ACC112 (cell line): ENCODE measurements around the gene FRRS1.

Experiments
- H2AFZ ChIP-seq: fragments of 200-600 bp; sonication (generic); one replicate; pipeline ENCODE4 v1.6.0; 2017; ENCODE audit warnings: antibody characterized with exemption, low read length; ENCODE audit not compliant: unreplicated experiment
- H3K27ac ChIP-seq: fragments of 200-600 bp; sonication (generic); 2 replicates; pipeline ENCODE4 v1.5.1; 2014; ENCODE audit warnings: low read depth, mild to moderate bottlenecking, antibody characterized with exemption, low read length, moderate library complexity
- H3K27me3 ChIP-seq: fragments of 200-600 bp; sonication (generic); 2 replicates; pipeline ENCODE4 v1.6.1; 2014; ENCODE audit warnings: mild to moderate bottlenecking, antibody characterized with exemption, low read length, moderate library complexity, mixed read lengths; ENCODE audit not compliant: insufficient read depth
- H3K36me3 ChIP-seq: fragments of 200-600 bp; sonication (generic); 2 replicates; pipeline ENCODE4 v1.6.1; 2016; ENCODE audit warnings: mild to moderate bottlenecking, antibody characterized with exemption, low read length, moderate library complexity, mixed read lengths; ENCODE audit not compliant: insufficient read depth
- H3K4me1 ChIP-seq: fragments of 200-600 bp; sonication (generic); one replicate; pipeline ENCODE4 v1.6.1; 2016; ENCODE audit warnings: low read length, mixed read lengths; ENCODE audit not compliant: insufficient read depth, unreplicated experiment, control insufficient read depth
- H3K4me3 ChIP-seq: fragments of 200-600 bp; sonication (generic); 2 replicates; pipeline ENCODE4 v1.5.1; 2014; ENCODE audit warnings: mild to moderate bottlenecking, low read depth, low read length
- H3K79me2 ChIP-seq: fragments of 200-600 bp; sonication (generic); one replicate; pipeline ENCODE4 v1.6.0; 2016; ENCODE audit warnings: low read length; ENCODE audit not compliant: control insufficient read depth, unreplicated experiment, insufficient read depth

Gene FRRS1

DNA sequence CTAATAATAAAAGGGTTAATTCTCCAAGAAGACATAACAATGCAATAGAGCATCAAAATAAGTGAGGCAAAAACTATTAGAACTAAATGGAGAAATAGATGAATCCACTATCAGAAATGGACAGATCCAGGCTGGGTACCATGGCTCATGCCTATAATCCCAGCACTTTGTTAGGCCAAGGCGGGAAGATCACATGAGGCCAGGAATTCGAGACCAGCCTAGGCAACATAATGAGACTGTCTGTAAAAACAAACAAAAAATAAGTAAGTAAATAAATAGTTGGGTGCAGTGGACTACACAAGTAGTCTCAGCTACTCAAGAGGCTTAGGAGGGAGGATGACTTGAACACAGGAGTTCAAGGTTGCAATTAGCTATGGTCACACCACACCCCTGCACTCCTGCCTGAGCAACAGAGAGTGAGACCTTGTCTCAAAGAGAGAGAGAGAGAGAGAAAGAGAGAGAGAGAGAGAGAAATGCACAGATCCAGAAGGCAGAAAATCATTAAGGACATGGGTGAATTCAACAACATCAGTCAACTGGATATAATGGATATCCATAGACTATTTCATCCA is 12.3 kb downstream of the FRRS1 start:
- H3K79me2 ChIP-seq, result no peaks in the 10 kb centered on the region
- H3K27me3 ChIP-seq, result no peaks in the 10 kb centered on the region
- H3K4me3 ChIP-seq, result no peak overlapping the region
- no peak overlapping the region for H3K27ac ChIP-seq
- H3K36me3 ChIP-seq, result no peaks in the 10 kb centered on the region
- no peak overlapping the region for H2AFZ ChIP-seq
- H3K4me1 ChIP-seq, result peaks cover 38% of the 10 kb centered on the region

DNA sequence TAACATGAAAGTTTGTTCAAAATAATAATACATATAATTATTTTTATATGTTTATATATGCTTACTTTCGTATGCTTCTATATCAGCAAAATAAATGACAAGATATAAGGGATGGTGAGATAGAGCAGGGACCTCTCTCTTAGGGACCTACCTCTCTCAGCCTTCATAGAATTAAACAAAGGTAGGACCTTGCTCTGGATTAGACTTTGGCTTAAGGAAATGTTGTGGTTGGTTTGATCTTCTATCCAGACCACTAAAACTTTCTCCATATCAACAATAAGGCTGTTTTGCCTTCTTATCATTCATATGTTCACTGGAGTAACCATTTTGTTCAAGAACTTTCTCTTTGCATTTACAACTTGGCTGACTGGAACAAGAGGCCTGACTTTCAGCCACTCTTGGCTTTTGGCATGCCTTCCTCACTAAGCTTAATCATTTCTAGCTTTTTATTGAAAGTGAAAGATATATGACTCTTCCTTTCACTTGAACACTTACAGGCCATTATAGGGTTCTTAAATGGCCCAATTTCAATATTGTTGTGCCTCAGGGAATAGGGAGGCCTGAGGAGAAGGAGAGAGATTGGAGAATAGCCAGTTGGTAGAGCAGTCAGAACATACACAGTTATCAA is 14.4 kb downstream of the FRRS1 start:
- H3K4me1 ChIP-seq, result peaks cover 29% of the 10 kb centered on the region
- H3K27me3 ChIP-seq, result no peaks in the 10 kb centered on the region
- no peak overlapping the region for H3K4me3 ChIP-seq
- H3K36me3 ChIP-seq, result no peaks in the 10 kb centered on the region
- no peaks in the 10 kb centered on the region for H3K79me2 ChIP-seq
- no peak overlapping the region for H2AFZ ChIP-seq
- H3K27ac ChIP-seq, result no peak overlapping the region

DNA sequence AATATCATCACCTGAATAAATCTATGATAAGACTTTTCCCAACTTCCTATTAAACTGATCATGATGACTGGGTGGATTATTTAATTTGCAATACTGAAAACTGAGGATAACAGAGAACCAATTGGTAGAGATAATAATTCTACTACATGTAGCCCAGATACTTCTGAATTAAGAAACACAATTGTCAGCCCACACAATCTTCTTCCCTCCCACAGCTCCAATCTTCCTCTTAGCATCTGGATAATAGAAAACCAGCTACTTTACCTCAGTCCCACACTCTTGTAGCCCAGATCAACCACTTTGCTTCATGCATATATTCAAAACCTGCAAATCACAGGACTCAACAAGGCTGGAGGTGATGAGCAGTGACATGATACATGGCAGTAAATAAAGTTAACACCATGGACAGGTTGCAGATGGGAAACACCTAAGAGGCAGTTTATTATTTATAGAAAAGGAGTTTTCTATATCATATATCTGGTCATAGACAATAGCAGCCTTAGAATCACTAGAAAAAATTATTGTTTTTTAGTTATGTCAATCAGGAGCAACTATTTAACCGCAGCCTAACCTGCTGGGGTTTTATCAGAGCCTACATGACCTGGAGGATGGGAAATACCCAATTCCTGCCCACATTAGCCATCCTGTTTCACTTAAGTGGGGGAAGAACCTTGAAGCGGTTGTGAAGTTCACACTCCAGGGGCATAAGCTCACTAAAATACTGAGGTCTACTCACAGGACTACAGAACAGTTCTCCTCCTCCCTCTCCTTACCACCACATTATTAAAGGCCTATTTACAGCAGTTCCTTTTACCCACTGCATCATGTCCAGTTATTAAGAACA is 16.7 kb downstream of the FRRS1 start:
- Histone ChIP-seq H3K79me2 (no peaks in the 10 kb centered on the region), H3K27me3 (no peaks in the 10 kb centered on the region), H3K27ac (no peak overlapping the region), H3K4me1 (peaks cover 11% of the 10 kb centered on the region), H3K36me3 (no peaks in the 10 kb centered on the region), H3K4me3 (no peak overlapping the region), H2AFZ (no peak overlapping the region)

DNA sequence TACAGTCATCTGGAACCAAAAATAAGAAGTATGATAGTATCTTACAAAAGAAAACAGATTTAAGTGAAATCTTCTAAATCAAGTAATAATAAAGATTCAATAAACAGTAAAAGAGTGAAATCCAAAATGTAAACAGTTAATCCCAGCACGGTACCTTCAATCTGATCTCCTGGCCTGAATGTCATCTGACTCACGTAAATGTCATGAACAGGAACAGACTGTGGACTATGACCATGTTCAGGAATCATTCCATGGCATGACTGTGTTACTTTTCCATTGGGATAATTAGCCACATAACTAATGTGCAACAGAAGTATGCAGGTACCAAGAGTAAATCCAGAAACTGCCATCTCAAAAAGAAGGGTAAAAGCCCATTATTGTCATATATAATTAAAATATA is 18.0 kb downstream of the FRRS1 start:
- no peak overlapping the region for H2AFZ ChIP-seq
- no peaks in the 10 kb centered on the region for H3K36me3 ChIP-seq
- H3K79me2 ChIP-seq, result no peaks in the 10 kb centered on the region
- H3K4me3 ChIP-seq, result no peak overlapping the region
- H3K27ac ChIP-seq, result no peak overlapping the region
- peaks cover 11% of the 10 kb centered on the region for H3K4me1 ChIP-seq
- no peaks in the 10 kb centered on the region for H3K27me3 ChIP-seq

DNA sequence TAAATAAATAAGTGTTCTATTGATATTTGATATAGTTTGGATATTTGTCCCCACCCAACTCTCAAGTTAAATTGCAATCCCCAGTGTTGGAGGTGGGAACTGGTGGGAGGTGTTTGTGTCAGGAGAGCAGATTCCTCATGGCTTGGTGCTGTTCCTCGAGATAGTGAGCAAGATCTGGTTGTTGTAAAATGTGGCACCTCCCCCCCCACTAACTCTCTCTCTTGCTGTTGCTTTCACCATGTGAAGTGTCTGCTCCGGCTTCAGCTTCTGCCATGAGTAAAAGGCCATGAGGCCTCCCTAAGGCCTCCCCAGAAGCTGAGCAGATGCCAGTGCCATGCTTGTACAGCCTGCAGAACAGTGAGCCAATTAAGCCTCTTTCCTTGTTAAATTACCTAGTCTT is 20.8 kb downstream of the FRRS1 start:
- H3K4me1 ChIP-seq, result peaks cover 4% of the 10 kb centered on the region
- no peak overlapping the region for H3K27ac ChIP-seq
- H3K27me3 ChIP-seq, result no peaks in the 10 kb centered on the region
- H3K4me3 ChIP-seq, result no peak overlapping the region
- no peaks in the 10 kb centered on the region for H3K36me3 ChIP-seq
- H2AFZ ChIP-seq, result no peak overlapping the region
- no peaks in the 10 kb centered on the region for H3K79me2 ChIP-seq

DNA sequence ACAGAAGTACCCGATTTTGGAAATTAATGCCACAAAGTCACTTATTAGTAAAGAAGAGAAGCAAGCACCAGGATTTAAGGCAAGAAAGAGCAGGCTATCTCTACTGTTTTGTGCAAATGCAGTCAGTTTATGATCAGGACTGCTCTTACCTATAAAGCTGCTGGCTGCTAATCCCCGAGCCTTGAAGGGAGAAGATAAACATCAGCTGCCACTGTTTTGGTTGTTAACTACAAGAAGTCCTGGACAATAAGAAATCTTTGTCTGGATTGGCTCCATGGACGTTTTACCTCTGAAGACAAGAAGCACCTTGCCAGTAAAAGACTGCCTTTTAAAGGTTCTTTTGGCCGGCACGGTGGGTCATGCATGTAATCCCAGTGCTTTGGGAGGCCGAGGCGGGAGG is 21.4 kb downstream of the FRRS1 start:
- Histone ChIP-seq H3K4me3 (no peak overlapping the region), H2AFZ (no peak overlapping the region), H3K79me2 (no peaks in the 10 kb centered on the region), H3K27me3 (no peaks in the 10 kb centered on the region), H3K36me3 (no peaks in the 10 kb centered on the region), H3K4me1 (peaks cover 4% of the 10 kb centered on the region), H3K27ac (no peak overlapping the region)

DNA sequence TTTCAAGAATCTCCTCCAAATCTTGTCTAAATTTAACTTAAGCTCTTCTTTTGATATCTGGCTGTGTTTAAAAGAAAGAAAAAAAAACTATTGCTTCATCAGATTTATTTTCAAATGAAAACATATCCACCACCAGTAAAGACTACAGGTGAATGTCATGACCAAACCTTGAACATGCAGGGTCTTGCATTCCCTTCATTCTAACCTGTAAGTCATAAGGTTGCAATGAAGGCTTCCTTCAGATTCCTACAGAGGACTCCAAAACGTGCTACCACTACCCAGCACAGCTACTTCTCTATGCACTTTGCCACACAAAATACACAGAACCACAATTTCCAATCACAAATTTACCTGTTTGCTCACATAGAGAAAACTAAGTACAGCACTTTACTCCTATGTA is 26.3 kb downstream of the FRRS1 start:
- H3K4me1 ChIP-seq, result no peaks in the 10 kb centered on the region
- H3K27ac ChIP-seq, result no peak overlapping the region
- H2AFZ ChIP-seq, result no peak overlapping the region

DNA sequence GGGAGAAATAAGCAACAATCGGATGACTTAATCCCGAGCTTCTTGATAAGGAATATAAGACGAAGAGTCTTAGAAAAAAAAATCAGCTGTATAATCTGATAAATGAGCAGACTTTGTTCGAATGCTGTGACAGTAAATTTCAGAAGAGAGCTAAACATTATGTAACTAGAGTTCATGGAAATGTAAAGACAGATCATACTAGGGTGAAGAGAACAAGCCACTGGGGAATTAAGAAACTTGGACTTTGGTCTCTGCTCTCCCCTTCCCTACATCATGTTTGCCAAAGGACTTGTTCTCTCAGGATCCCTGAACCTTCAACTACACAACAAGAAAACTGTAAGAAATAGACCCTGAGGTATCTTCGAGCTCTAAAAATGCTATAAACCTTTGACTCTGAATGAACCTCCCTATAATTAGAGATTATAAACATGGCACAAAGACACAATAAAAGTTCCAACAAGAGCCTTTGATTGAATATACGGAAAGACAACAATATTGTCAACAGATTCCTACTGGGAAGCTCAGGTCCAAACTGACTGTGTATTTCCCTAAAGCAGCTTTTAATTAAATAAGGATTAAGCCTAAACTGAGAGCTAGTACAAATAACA is 27.5 kb downstream of the FRRS1 start:
- no peak overlapping the region for H2AFZ ChIP-seq
- H3K27me3 ChIP-seq, result no peaks in the 10 kb centered on the region
- no peaks in the 10 kb centered on the region for H3K36me3 ChIP-seq
- no peak overlapping the region for H3K27ac ChIP-seq
- H3K4me1 ChIP-seq, result no peaks in the 10 kb centered on the region
- H3K79me2 ChIP-seq, result no peaks in the 10 kb centered on the region
- H3K4me3 ChIP-seq, result no peak overlapping the region

More for the DNA sequence above, 26.3 kb downstream of the FRRS1 start:
- no peak overlapping the region for H3K4me3 ChIP-seq
- H3K79me2 ChIP-seq, result no peaks in the 10 kb centered on the region
- H3K27me3 ChIP-seq, result no peaks in the 10 kb centered on the region
- no peaks in the 10 kb centered on the region for H3K36me3 ChIP-seq

DNA sequence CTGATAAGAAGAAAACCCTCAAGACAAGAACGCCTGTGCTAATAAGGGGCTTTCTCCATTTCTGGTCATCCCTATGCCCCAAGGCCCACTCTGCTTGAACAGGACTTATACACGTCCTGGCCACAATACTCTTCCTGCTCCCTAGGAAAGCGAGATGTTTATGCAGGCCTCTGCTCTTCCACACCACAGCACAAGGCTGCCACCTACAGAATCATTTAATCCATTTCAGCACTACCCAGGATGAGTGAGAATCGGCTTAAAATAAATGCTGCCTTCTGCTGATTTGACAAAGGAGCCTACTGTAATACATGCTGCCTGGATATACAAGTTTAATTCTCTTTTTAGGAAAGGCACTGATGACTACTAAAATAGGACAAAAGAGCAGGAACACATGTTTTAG is 29.4 kb downstream of the FRRS1 start:
- H3K4me1 ChIP-seq, result peaks cover 6% of the 10 kb centered on the region
- H3K4me3 ChIP-seq, result no peak overlapping the region
- no peaks in the 10 kb centered on the region for H3K36me3 ChIP-seq
- H3K27me3 ChIP-seq, result no peaks in the 10 kb centered on the region
- H2AFZ ChIP-seq, result peak overlapping the region; percentile 87
- H3K27ac ChIP-seq, result no peak overlapping the region
- H3K79me2 ChIP-seq, result no peaks in the 10 kb centered on the region

DNA sequence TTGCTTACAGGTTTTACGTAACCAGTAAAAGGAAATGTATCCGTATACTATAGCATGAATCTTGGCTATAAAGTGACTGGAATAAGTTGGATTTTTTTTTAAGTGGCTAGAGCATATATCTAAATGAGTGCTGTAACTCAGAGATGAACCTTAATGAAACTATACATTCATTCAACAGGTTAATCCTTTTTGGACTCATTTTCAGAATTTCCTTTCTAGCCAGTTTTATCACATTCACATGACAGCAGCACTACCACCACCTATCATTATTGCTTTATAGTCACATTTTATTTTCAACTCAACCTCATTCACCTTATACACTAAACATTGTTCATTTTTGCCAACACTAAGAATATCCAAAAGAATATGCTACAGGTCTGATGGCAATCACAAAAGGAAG is 30.6 kb downstream of the FRRS1 start:
- Histone ChIP-seq H3K4me3 (no peak overlapping the region), H3K27me3 (no peaks in the 10 kb centered on the region), H3K79me2 (no peaks in the 10 kb centered on the region), H3K27ac (no peak overlapping the region), H3K4me1 (peaks cover 17% of the 10 kb centered on the region), H3K36me3 (no peaks in the 10 kb centered on the region), H2AFZ (no peak overlapping the region)
